Activated CD8-positive, alpha-beta memory T cell treated with anti-CD3 and anti-CD28 coated beads, Interleukin-2, amount 50 U/mL, for 24 hours (primary cell): Measurements from ENCODE around the gene LDB3.

Source experiments
- DNase-seq: peaks from one replicate; pipeline ENCODE4 v3.0.0-alpha.2; 2020; ENCODE audit errors: extremely low read depth

Gene LDB3

GRCh38 chr10:86706401-86706841 lies 38.1 kb downstream of the LDB3 start:
- DNase-seq = no peak

- no peak for DNase-seq
Measured at GRCh38 chr10:86706977-86707376, 38.7 kb downstream of the LDB3 start.

- DNase-seq = no peak
Measured at GRCh38 chr10:86707505-86707904, 39.2 kb downstream of the LDB3 start.

- DNase-seq = no peak
Measured at GRCh38 chr10:86708068-86708782, 39.9 kb downstream of the LDB3 start.

- no peak for DNase-seq
Measured at GRCh38 chr10:86708783-86709380, 40.6 kb downstream of the LDB3 start.

- DNase-seq = no peak
Measured at GRCh38 chr10:86709396-86710185, 41.3 kb downstream of the LDB3 start.

GRCh38 chr10:86710987-86711512 lies 42.7 kb downstream of the LDB3 start:
- peak; percentile 41 for DNase-seq

GRCh38 chr10:86711513-86712316 lies 43.4 kb downstream of the LDB3 start:
- no peak for DNase-seq

GRCh38 chr10:86712317-86712707 lies 44.0 kb downstream of the LDB3 start:
- DNase-seq = no peak

- no peak for DNase-seq
Measured at GRCh38 chr10:86715156-86715795, 47.0 kb downstream of the LDB3 start.

- DNase-seq = no peak
Measured at GRCh38 chr10:86715836-86716235, 47.5 kb downstream of the LDB3 start.

- DNase-seq = no peak
Measured at GRCh38 chr10:86716466-86716865, 48.2 kb downstream of the LDB3 start.

- no peak for DNase-seq
Measured at GRCh38 chr10:86718556-86718955, 50.2 kb downstream of the LDB3 start.

GRCh38 chr10:86721232-86721631 lies 52.9 kb downstream of the LDB3 start:
- DNase-seq = no peak

- no peak for DNase-seq
Measured at GRCh38 chr10:86723009-86723408, 54.7 kb downstream of the LDB3 start.

GRCh38 chr10:86724445-86724844 lies 56.1 kb downstream of the LDB3 start:
- no peak for DNase-seq

GRCh38 chr10:86725980-86726676 lies 57.8 kb downstream of the LDB3 start:
- no peak for DNase-seq

- no peak for DNase-seq
Measured at GRCh38 chr10:86726677-86726999, 58.3 kb downstream of the LDB3 start.

- DNase-seq = no peak
Measured at GRCh38 chr10:86727470-86727869, 59.2 kb downstream of the LDB3 start.

GRCh38 chr10:86728056-86728455 lies 59.7 kb downstream of the LDB3 start:
- no peak for DNase-seq

GRCh38 chr10:86729677-86730076 lies 61.4 kb downstream of the LDB3 start:
- DNase-seq = no peak
